Panc1 (cell line): ENCODE results near the gene FBXO7. TPM values are rescaled to one million over a fixed set of nuclear protein-coding genes. Genes with fewer than 3 reads are reported as not detected.

Experiments
- ATAC-seq: fragments of 200-7000 bp; cut with Tn5 transposase; 2 replicates; pipeline ENCODE4 v1.9.1; 2020; ENCODE audit warnings: mild to moderate bottlenecking, moderate library complexity
- BruUV-seq: library from RNA; stranded (reverse); fragments of 400-500 nt; replicated peaks from 2 replicates; lab custom pipeline; 2021; lab: Mats Ljungman, UMichigan
- CTCF ChIA-PET: fragments of 300-600 bp; sonication (Branson Sonifier 250); formaldehyde crosslinking; loops from one replicate; lab custom pipeline; 2022; ENCODE audit warnings: antibody characterized with exemption; lab: Charles Lee
- POLR2A ChIA-PET: fragments of 300-600 bp; sonication (Branson Sonifier 250); formaldehyde crosslinking; loops from one replicate; lab custom pipeline; 2022; ENCODE audit warnings: antibody characterized with exemption; lab: Charles Lee
- DNase-seq: peaks from one replicate; pipeline ENCODE4 v3.0.0-alpha.2; 2010; ENCODE audit warnings: low read depth, low spot score
- H3K27ac ChIP-seq: 2 replicates; pipeline ENCODE4 v1.5.1; 2011; ENCODE audit warnings: mild to moderate bottlenecking, low read length, inconsistent platforms
- H3K27me3 ChIP-seq: fragments of 200-500 bp; sonication (Bioruptor generic); 2 replicates; pipeline ENCODE4 v1.6.0; 2014; ENCODE audit warnings: low read length, inconsistent platforms; ENCODE audit not compliant: control insufficient read depth, insufficient read depth
- H3K36me3 ChIP-seq: fragments of 200-500 bp; sonication (Bioruptor generic); 2 replicates; pipeline ENCODE4 v1.5.1; 2014; ENCODE audit warnings: inconsistent platforms, mild to moderate bottlenecking, low read length, moderate library complexity; ENCODE audit not compliant: control insufficient read depth, insufficient read depth
- H3K4me1 ChIP-seq: 2 replicates; pipeline ENCODE4 v1.5.1; 2011; ENCODE audit warnings: inconsistent platforms, mild to moderate bottlenecking, low read length, moderate library complexity; ENCODE audit not compliant: control insufficient read depth, insufficient read depth
- H3K4me3 ChIP-seq, 2 experiments: 2 replicates each; pipeline ENCODE4 v1.5.1; 2011 to 2012; ENCODE audit warnings: low read depth in 2 of 2, low read length in 2 of 2, mild to moderate bottlenecking in 2 of 2, inconsistent platforms in 1 of 2, moderate library complexity in 1 of 2
- H3K9me3 ChIP-seq: fragments of 200-500 bp; sonication (Bioruptor generic); 2 replicates; pipeline ENCODE4 v1.5.1; 2014; ENCODE audit warnings: low read depth, mild to moderate bottlenecking, inconsistent platforms, low read length, moderate library complexity; ENCODE audit not compliant: control insufficient read depth, insufficient read depth
- POLR2AphosphoS5 ChIP-seq: IDR thresholded peaks from 2 replicates; pipeline ENCODE4 v1.6.1; 2012; ENCODE audit warnings: mild to moderate bottlenecking, low read depth, low read length, moderate library complexity
- SIN3A ChIP-seq: IDR thresholded peaks from 2 replicates; pipeline ENCODE4 v1.6.1; 2012; ENCODE audit warnings: low read depth, mild to moderate bottlenecking, low read length, moderate library complexity, borderline replicate concordance; ENCODE audit not compliant: insufficient read depth
- TCF7L2 ChIP-seq: IDR thresholded peaks from 2 replicates; pipeline ENCODE4 v1.6.1; 2011; ENCODE audit warnings: mild to moderate bottlenecking, low read depth, low read length, inconsistent platforms
- in situ Hi-C: cut with HindIII; loops from 2 replicates; pipeline ENCODE4 v1.10.0; 2016; ENCODE audit warnings: low sequenced_read_pairs, low pct_unique_long_range_greater_than_20kb
- intact Hi-C: fragments of 100-400 bp; cut with micrococcal nuclease; formaldehyde crosslinking; loops from one replicate; pipeline ENCODE4 v1.10.0; 2022; ENCODE audit not compliant: unreplicated experiment
- total RNA-seq: library from RNA; stranded (reverse); gene quantifications from one replicate; pipeline ENCODE4 v1.2.1, GENCODE V29; 2021; ENCODE audit not compliant: unreplicated experiment
- TF ChIP-seq, protein P1 (sequence below), 2 experiments: IDR thresholded peaks; 2 replicates each; pipeline ENCODE4 v1.6.1; 2011 to 2012; ENCODE audit warnings: low read depth in 2 of 2, control low read depth in 1 of 2, low read length in 1 of 2, mild to moderate bottlenecking in 1 of 2, moderate library complexity in 1 of 2; ENCODE audit not compliant: insufficient read depth in 1 of 2
- TF ChIP-seq, protein P2 (sequence below): fragments of 450-650 bp; IDR thresholded peaks from 2 replicates; pipeline ENCODE4 v1.5.1; 2017; ENCODE audit warnings: mild to moderate bottlenecking

FBXO7 gene
- total RNA-seq, 1 experiment from 2014 or later: 67.8 TPM

DNA sequence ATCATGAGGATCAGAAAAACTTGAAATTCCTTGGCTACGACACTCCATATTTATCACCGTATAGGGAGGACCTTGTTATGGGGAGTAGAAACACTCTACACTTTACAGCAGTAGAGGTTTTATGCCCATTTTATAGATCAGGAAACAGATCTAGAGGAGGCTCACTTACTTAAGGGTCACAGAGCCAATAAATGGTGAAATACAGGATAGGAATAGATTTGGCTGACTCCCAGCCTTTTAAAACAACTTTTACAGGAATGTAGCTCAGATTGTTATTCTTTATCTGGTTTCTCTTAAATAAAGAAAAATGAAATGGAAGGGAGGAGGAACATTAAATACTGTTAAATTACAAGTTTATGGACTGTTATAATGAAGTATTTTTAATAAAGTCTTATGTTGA, 14.8 kb downstream of the FBXO7 start:
- no peak for DNase-seq
- ChIA-PET POLR2A (no interaction called here), CTCF (no interaction called here)
- no peak for ATAC-seq
- Histone ChIP-seq H3K4me3 (no peak overlapping the region), H3K27ac (no peak overlapping the region), H3K4me1 (no peaks in the 10 kb centered on the region), H3K36me3 (peaks cover 14% of the 10 kb centered on the region; the same call in 1 of the 2 replicates), H3K27me3 (no peaks in the 10 kb centered on the region), H3K9me3 (no peaks in the 10 kb centered on the region)
- BruUV-seq: no TSS peak
- in situ Hi-C loops: no loop called here
- TF ChIP-seq, protein P1, sequence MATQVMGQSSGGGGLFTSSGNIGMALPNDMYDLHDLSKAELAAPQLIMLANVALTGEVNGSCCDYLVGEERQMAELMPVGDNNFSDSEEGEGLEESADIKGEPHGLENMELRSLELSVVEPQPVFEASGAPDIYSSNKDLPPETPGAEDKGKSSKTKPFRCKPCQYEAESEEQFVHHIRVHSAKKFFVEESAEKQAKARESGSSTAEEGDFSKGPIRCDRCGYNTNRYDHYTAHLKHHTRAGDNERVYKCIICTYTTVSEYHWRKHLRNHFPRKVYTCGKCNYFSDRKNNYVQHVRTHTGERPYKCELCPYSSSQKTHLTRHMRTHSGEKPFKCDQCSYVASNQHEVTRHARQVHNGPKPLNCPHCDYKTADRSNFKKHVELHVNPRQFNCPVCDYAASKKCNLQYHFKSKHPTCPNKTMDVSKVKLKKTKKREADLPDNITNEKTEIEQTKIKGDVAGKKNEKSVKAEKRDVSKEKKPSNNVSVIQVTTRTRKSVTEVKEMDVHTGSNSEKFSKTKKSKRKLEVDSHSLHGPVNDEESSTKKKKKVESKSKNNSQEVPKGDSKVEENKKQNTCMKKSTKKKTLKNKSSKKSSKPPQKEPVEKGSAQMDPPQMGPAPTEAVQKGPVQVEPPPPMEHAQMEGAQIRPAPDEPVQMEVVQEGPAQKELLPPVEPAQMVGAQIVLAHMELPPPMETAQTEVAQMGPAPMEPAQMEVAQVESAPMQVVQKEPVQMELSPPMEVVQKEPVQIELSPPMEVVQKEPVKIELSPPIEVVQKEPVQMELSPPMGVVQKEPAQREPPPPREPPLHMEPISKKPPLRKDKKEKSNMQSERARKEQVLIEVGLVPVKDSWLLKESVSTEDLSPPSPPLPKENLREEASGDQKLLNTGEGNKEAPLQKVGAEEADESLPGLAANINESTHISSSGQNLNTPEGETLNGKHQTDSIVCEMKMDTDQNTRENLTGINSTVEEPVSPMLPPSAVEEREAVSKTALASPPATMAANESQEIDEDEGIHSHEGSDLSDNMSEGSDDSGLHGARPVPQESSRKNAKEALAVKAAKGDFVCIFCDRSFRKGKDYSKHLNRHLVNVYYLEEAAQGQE (IDR thresholded peaks at IDR 0.05; ENCODE audit: insufficient read depth in 1 of 2, low read depth in 2 of 2, low read length in 1 of 2): no peak
- TF ChIP-seq POLR2AphosphoS5 (no peak), TCF7L2 (no peak), SIN3A (no peak)
- TF ChIP-seq, protein P2, sequence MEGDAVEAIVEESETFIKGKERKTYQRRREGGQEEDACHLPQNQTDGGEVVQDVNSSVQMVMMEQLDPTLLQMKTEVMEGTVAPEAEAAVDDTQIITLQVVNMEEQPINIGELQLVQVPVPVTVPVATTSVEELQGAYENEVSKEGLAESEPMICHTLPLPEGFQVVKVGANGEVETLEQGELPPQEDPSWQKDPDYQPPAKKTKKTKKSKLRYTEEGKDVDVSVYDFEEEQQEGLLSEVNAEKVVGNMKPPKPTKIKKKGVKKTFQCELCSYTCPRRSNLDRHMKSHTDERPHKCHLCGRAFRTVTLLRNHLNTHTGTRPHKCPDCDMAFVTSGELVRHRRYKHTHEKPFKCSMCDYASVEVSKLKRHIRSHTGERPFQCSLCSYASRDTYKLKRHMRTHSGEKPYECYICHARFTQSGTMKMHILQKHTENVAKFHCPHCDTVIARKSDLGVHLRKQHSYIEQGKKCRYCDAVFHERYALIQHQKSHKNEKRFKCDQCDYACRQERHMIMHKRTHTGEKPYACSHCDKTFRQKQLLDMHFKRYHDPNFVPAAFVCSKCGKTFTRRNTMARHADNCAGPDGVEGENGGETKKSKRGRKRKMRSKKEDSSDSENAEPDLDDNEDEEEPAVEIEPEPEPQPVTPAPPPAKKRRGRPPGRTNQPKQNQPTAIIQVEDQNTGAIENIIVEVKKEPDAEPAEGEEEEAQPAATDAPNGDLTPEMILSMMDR: no peak
- intact Hi-C loops: no loop called here

DNA sequence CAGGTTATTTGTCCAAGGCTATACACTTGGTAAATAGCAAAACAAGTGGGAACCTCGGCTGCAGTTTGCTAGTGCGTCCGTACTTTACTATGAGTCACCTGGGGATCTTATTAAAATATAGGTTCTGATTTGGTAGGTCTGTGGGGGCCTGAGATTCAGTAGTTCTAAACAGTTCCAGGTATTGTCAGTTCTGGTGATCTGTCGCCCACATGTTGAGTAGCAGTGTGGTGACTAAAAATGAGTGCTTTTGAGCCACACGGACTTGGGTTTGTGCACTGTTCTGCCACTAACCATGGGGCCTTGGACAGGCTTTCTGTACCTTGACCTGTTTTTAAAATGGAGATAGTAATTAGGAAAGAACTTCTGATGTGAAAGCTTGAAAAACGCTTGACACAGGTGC, 15.7 kb downstream of the FBXO7 start:
- ChIA-PET CTCF (interaction anchor here (0.8 kb wide), 1 partner anchor 520 kb away, joined by 3 read pairs; no protein-coding TSS in a partner anchor), POLR2A (no interaction called here)
- H3K36me3 ChIP-seq: peaks cover 14% of the 10 kb centered on the region; the same call in 1 of the 2 replicates
- H3K4me1 ChIP-seq: no peaks in the 10 kb centered on the region
- DNase-seq: no peak
- H3K27me3 ChIP-seq: no peaks in the 10 kb centered on the region
- BruUV-seq: no TSS peak
- TF ChIP-seq SIN3A (no peak), TCF7L2 (no peak), POLR2AphosphoS5 (no peak)
- TF ChIP-seq, protein P2: no peak
- TF ChIP-seq, protein P1 (IDR thresholded peaks at IDR 0.05; ENCODE audit: insufficient read depth in 1 of 2, low read depth in 2 of 2, low read length in 1 of 2): no peak
- ATAC-seq: no peak
- intact Hi-C loops: no loop called here
- no peaks in the 10 kb centered on the region for H3K9me3 ChIP-seq
- no peak overlapping the region for H3K27ac ChIP-seq
- in situ Hi-C loops: no loop called here
- no peak overlapping the region for H3K4me3 ChIP-seq
